ENCODE results near the gene VPS45.

- no peak for TF ChIP-seq POLR2A (IDR thresholded peaks at IDR 0.05)
- TF ChIP-seq CTCF (IDR thresholded peaks at IDR 0.05), result no peak
Measured at GRCh38 chr1:150179867-150180266, 112.3 kb downstream of the VPS45 start.
